Glomerular endothelial cell (primary cell): ENCODE data around the gene NTNG1. TPM values are rescaled to one million over a fixed set of nuclear protein-coding genes. Genes with fewer than 3 reads are reported as not detected.

Source experiments
- DNase-seq: peaks from one replicate; pipeline ENCODE4 v3.0.0-alpha.2; 2011; ENCODE audit warnings: low read depth, low spot score; ENCODE audit errors: extremely low read depth
- total RNA-seq: library from RNA; depleted of rRNA; stranded (reverse); fragments of >200 nt; gene quantifications from 2 replicates; pipeline ENCODE4 v1.2.3, GENCODE V29; 2015

Gene NTNG1
- total RNA-seq, 1 donor from 2014 or later: 25.8 TPM

DNA sequence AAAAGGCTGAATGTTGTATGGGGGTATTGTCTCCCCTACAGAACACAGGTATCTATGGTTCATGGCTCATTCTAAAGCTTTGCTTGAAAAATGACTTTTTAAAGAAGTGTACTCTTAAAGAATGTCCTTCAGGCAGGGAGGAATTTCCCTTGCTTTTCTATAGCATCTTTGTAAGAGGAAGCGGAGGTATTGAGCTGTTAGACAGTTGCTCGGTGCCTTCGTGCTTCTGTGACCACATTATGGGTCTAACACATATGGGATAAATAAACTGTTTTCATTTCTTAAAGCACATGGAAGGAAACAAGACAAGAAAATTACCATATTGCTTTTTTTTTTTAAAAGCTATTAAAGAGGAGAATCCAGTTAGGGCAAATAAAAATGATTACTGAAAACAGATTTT, 182.9 kb downstream of the NTNG1 start:
- no peak for DNase-seq

DNA sequence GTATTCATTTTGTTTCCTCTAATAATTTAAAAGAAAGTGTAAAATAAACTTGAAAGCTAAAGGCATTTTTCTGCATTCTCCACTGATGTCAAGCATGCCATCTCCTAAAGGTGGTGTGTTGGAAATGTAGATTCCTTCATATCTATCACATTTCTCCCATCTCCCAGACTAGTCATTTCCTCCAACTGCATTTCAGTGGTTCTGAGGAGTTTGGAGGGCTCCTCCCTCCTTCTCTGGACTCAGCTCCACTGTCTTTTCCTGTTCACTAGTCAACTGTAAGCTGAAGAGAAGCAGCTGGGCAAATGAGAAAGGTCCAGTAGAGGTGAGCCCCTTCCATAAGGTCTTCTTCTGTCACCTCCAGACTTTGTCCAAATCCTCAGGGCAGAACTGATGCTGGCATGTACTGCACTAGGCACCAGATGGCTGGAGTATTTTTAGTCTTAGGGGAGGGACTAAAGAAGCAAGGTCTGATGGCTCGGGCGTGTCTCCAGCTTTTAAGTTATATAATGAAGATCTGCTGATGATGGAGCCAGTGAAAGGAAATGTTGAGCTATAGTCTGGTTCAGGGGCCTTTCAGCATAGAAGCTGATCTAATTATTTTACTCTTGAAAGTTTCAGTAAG, 186.1 kb downstream of the NTNG1 start:
- DNase-seq: no peak

DNA sequence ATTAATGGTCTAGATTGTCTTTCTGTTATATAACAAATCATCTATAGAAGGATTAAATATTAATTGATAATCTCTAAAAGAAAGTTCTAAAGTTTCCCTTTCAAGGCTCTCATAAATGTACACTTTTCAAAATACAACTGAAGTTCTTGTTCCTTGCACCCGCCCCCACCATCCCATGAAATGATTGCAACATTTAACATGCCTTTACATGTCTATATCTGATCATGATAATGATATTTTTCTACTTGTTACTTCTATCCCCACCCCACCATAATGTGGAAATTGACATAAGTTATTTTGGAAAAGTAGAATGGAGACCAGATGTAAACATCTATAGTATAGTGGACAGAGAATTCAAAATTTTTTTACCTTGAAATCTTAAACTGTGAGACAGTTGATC, 186.6 kb downstream of the NTNG1 start:
- DNase-seq: no peak

DNA sequence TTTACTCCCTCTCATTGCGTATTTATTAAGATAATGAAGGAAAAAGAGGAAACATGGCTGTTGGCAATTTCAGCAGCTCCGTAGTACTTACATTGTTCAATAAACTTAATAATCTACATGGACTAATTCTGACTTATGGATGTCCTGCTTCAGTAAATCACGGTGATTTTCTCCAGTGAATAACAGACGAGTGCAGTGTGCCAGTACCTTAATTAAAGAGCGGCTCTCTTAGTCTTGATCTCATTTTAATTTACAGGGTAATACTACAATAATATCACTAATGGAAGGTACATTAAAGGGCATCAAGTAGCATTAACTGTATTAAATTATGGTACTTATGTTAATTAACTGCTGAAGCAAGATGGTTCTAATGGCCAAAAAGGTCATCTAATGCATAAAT, 187.2 kb downstream of the NTNG1 start:
- no peak for DNase-seq

DNA sequence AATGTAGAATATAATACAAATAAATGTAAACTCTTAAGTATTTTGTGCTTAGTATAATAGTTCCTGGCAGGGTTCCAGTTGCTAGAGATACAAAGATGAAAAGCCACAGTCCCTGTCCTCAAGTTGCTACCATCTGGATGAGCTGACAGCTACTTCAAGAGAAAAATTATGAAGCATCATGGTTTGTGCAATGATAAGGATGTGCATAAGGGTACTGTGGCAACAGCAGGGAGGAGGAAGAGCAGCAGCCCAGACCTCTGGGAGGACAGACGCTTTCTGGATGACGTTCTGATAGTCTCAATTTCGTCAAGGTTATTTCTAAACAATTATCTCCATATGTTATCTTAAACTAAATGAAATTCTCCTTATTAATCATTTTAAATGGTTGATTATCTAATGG, 198.9 kb downstream of the NTNG1 start:
- no peak for DNase-seq

DNA sequence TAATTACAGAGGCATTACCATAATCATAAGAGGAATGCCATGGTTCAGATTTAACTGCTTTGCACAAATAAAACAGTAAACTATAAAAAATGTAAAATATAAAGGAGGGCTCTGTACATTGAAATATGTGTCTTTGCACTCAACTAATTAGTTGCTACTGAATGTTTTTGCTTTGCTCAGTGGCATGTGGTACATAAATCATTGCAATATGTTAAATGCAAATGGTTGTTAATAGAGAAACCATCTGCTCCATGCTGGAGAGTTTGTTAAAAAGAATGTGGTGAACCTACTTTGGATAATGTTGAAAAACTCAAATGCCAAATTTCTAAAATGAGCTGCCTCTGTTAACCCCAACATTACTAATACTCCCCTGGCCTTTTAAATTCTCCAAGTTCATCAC, 201.5 kb downstream of the NTNG1 start:
- no peak for DNase-seq

DNA sequence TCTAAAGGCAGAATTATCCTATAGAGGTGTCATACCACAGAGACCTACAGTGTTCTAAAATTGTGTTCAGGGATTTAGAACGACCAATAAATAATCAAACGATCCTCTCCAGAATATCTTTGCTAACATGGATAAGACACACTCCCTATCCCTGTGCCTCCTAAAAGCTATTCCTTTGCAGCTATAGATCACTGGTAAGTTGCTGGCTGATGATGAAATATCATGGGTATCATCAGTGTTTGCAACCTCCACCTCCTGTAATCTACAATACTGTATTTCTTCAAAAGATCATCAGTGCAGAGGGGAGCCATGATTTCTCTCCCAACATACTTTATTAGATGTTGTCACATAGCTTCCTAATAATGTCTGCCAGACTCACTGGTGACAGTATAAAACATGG, 201.9 kb downstream of the NTNG1 start:
- DNase-seq: no peak

DNA sequence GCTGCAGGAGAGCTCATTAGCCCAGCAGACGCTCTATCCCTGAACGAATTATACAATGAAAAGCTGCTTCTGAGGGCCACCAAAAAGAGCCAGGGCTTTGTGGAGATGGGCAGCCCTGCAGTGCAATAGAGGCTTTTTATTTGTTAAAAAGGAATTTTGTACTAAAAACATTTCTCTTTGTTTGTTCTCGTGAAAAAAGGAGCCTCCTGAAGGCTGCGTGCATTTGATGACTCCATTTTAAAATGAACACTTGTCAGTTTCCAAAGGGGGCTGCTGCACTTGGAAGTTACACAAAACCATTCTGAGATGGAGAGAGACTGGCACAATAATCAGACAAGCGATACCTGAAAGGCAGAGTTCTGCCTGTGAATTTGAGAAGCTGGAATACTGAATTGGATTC, 202.8 kb downstream of the NTNG1 start:
- no peak for DNase-seq

DNA sequence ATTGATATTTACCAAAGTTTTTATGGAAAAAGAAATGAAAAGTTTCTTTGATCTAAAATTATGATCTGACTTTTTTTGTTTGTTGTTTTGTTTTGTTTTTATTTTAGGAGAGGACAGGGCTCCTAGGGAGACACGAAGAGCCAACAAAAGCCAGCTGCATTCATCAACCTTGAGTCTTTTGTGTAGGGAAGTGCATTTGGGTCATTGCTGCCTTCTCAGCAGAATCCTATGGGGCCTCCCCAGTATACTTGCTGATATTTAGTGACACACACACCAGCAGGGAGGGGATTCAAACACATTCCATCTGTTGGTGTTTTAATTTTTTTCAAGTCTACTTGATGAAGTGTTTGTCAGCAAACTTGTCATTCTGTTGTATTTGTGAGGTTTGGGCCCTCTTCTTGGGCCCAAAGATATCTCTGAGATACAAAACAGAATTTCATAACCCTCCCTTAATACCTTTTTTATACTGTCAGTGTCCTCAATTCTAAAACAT, 203.5 kb downstream of the NTNG1 start:
- DNase-seq: no peak

DNA sequence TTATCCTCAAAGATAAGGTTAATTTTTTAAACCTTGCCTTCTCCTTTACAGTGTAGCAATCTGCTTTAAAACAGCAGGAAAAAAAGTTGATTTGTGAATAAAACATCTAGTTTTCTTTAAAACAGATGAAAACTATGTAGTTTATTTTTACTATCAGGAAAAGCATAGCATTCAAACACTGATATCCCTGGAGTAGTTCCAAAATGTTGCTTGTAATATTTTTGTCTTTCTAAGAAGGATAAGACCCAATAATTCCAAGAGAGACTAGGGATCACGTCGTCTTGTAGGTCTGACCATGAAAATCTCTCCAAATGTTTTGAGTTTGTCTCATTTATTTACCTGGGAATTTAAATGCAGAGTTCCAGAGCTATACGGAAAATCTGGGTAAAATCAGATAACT, 204.0 kb downstream of the NTNG1 start:
- DNase-seq: no peak

DNA sequence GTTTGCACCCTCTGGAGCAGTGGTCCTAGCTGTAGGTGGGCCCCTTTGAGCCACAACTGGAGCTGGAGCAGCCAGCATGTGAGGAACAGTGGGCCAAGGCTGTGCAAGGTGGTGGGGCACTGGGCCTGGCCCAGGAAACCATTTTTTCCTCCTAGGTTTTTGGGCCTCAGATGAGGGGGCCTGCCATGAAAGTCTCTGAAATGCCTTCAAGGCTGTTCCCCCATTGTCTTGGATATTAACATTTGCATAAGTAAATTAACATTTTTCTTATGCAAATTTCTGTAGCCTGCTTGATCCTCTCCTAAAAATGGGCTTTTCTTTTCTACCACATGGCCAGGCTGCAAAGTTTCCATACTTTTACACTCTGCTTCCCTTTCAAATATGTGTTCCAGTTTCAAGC, 212.0 kb downstream of the NTNG1 start:
- DNase-seq: no peak

DNA sequence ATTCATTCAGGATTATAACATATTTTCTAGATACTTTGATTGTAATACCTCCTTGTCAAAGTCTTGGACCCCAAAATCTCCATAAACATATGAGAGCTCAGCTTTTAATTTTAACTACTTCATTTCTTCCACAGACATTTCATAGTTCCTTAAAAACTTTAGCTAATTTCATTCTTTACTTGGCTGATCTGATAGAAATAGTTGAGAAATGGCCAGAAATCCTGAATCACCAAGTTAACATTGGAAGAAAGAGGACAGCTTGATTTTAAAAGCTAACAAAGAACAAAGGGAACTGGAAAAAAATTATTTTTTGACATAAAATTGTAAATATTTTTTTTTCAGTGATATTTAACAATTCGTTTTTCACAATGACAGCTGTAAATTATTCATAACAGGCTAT, 216.5 kb downstream of the NTNG1 start:
- no peak for DNase-seq

DNA sequence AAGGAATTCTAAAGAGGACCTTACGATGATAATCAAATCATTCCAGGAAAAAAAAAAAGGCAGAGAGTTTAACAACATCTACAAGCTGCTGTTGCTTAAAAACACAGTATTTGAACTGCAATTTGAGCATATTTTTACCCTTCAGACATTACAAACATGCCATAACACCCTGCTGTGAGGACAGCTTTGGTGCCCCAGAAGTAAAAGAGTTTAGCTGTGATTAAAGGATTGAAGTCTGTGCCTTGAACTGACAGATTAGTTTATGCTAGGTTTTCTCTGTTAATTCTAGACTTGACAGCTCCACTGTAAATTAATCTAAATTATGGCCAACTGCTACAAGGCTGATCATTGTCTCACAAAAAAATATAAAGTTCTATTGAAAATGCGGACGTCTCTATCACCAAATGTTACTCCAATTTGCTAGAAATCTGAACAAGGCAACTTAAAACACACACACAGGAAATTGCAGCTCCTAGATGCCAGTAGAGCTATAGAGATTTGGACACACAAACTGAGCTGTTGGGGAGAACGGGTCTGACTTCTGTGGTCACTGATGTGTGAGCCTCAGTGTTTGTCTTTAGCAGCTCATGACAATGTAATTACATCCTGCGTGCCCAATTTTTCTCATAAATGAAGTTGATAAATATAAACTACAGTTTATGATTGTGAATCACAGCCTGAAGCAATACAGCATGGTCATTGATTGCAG, 217.9 kb downstream of the NTNG1 start:
- DNase-seq: no peak

DNA sequence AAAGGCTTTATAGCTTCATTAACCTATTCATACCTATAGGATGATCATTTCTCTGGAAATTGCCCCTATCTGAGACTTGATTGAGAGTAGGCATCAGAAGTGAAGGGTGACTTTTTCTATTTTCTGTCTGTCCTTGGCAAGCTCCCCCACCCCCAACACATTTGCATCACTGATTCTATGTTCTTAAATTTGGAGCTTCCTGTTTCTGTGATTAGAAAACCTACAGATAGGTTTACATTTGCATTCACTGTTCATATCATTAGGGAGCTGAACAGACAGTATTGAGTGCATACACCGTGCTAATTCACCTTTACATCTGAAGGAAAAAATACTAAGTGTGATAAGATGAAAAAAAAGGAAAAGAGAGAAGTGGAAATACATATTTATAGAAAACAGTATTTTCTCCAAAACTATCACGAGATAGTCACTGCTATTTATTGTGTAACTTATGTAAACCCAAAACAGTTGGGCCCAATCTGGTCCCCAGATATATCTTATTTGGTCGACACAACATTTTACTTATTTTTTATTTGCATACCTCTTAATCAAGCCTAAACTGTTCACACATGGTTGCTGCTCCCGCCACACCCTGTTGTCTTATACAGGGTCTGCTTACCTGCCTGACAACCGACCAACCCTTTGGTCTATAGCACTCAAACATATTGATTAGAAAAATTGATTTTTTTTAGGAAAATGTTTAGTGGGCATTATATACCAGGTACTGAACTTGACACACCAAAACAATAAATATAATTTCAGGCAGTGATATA, 218.8 kb downstream of the NTNG1 start:
- DNase-seq: no peak

DNA sequence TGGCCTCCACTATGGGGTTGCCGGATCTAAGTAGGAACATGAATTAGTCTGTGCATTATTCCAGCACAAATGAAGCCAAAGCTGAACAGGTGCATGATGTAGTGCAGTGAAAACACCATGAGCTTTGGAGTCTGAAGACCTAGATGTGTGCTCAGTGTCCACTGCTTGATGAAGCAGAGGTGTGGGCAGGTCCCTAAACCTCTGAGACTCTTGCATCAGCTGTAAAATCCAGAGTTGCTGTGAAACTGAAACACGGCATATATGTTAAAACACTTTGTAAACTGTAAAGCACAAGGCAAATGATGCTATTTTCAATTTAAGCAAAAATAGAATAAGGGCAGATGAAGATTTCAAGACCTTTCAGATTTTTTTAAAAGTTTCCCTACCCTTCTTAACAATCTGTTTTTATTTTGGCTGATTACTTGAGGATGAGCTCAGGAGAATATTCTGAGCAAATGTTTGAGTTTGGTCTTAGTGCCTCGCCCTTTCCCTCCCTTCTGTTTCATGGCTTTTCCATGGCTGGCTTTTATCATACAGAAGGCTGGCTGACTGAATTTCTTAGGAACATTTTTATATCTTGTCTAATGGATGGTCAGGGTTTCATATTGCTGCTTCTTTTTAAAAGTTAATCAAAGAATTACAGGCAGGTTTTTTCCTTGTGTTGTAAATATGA, 221.8 kb downstream of the NTNG1 start:
- no peak for DNase-seq

DNA sequence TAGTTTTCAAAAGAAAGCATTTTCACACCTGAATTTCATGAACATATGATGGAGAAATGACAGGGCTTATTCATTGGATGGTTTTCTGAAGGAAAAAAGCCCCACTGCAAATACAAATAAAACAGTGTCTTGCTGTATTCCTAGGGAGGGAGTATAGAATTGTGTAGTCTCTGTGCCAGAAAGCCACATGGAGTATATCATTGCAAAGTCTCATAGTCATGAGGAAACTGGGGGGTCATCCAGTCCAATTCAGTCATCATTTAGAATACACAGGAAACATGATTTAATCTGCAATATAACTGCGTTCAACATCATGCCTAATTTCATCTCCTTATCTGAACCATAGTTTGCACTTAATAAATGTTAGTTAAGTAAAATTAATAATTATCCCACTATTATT, 222.3 kb downstream of the NTNG1 start:
- DNase-seq: no peak

DNA sequence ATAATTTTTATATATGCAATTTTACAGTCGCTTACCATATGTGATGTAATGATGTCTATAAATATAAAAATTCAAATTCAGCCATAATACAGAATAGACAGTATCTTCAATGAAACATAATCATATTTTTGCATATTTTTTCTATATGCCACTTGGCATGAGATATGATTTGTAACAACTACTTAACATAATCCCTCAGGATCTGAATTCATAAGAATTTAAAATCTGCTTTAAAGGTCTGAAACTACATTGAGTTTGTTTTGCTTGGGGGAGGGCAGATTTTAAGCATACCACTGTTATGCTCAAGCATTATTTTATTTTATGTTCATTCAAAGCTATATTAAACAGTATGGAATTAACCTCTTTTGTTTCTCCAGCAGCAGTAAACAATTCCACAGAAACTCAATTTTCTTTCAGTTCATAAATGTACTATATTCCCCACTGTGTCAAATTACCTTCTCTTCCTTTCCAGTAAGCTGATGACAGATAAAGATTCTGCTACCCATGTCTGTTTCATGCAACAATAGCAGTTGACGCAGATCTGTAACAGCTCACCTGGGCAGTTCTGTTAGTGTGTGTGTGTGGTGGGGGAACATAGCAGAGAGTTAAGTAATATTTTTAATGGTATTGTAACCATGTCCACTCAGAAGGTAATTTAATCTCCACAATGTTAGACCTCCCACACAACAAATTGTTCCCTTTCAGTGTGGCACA, 224.8 kb downstream of the NTNG1 start:
- DNase-seq: no peak

DNA sequence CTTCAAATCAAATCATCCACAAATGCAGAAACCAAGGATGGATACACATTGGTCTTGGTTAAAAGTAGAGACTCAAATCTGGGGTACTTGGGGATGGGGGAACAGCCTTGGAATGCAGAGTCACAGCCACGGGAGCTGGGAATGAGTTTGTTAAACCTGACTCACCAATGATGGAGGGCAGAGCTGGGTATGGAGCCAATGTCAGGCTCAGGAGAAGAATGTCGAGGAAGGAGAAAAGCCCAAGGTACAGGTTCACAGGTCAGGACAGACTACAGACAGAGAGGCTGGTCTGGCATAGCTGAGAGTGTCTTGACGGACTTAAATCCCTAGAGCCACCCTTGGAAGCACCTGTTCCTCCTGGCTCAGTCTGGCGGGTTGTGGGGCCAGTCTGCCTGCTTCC, 237.6 kb downstream of the NTNG1 start:
- no peak for DNase-seq

DNA sequence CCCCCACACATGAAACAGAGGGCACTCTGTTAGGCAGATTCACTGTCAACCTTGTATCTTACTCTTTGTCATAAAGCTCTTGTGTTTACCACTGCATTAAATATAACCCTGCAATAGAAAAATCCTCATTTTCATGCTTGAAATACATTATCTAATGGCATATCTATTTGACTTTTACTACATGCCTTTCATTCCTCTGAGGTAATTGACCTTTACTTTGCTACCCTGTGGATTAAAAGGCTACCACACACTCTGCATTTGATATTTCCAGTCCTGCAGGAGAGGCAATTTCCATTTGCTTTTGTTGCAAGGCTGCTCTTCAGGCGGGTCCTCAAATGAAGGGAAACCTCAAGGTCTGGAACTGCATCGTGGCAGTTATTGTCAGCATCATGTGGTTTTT, 238.0 kb downstream of the NTNG1 start:
- no peak for DNase-seq

DNA sequence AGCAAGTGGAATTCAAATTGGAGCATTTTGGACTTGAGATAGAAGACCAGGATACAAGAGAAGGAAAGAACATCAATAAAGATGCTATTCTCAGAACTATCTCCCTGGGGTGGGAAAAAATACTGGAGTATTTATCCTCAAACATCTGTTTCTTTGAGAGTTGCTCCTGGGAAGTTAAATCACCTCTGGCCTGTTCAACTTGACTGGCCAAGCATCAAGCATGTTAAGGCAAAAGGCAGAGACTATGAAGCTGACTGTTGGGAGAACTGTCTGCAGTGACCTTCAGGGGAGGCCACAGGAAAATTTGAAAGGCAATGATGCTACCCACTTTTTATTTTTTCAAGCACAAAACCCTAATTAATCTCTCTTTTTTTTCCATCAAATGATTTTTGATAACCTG, 239.0 kb downstream of the NTNG1 start:
- DNase-seq: no peak
